HG03280 (cell line): Measurements from ENCODE around the gene RBM4B.
A peak's percentile ranks its signal among the peaks of the same experiment; 100 is the strongest.
"Not testable (repeated sequence)": the region's sequence is repeated elsewhere in the genome, so short reads cannot be mapped to it uniquely, and the experiment has no call there.

Experiments
- ATAC-seq: cut with Tn5 transposase; IDR thresholded peaks from one replicate; pipeline ENCODE4 v1.9.1; 2021; ENCODE audit warnings: mild to moderate bottlenecking, moderate library complexity; ENCODE audit not compliant: unreplicated experiment

Gene RBM4B

GRCh38 chr11:66677599-66678375, at the start of gene RBM4B:
Gene RBM4B, minus strand, starts transcription at chr11:66677887. Its CDS starts 808 bp downstream, at chr11:66677079.
- ATAC-seq = peak; percentile 88

DNA sequence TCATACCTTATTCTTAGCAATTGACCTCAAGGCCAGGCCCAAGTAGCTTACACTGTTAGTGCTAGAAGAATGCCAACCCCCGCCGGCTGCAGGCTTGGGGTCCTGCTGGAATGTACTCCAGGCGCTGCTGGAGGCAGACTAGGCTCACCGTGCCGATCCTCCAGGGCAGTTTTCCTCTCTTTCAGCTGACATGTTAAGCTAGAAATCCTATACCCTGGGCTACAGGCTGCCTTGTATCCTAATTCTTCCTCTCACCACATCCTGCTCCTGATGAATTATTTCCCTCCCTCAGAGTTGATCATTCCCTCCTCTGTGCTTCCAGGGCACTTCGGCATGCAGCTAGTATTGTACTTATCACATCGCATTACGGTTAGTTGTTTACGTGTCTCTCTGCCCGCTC, 48.0 kb upstream of the RBM4B start:
- no peak for ATAC-seq

GRCh38 chr11:66725114-66725513, 47.4 kb upstream of the RBM4B start:
- no peak for ATAC-seq

- not testable (repeated sequence) for ATAC-seq
Measured at GRCh38 chr11:66724167-66724566, 46.5 kb upstream of the RBM4B start.

- no peak for ATAC-seq
Measured at GRCh38 chr11:66723693-66724092, 46.0 kb upstream of the RBM4B start.

DNA sequence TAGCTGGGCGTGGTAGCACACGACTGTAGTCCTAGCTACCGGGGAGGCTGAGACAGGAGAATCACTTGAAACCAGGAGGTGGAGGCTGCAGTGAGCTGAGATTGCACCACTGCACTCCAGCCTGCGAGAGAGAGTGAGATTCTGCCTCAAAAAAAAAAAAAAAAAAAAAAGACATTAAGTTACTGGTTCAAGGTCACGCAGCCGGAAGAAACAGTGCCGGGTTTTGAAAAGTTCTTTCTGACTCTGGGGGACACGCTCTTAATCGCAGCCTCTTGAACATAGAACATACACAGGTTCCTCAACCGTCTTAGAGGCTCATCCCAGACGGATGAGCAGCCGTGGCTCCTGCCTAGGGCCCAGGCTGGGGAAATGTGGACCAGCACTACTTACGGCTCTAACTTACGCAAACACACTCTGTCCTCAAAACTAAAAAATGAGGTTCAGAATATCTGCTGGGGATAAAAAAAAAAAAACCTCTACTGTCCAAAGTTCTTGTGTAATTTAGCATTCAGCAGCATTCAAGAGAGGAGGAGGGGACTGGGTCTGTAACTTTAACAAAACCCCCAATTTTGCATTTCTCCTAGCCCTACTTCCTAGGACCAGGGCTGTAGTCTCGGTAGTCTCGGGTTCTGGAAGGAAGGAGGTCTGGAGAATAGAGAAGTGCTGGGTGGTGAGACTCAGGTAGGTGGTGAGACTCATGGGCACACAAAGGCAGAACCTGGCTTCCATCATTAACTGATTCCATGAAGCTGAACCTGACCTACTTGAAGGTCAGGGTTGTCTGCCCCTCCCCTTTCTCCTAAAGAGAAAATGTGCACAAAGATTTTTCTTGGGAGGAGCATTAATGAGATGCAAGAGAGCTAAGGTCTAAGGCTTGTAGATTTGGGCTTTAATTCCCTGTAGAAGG, 45.3 kb upstream of the RBM4B start:
- ATAC-seq = no peak

DNA sequence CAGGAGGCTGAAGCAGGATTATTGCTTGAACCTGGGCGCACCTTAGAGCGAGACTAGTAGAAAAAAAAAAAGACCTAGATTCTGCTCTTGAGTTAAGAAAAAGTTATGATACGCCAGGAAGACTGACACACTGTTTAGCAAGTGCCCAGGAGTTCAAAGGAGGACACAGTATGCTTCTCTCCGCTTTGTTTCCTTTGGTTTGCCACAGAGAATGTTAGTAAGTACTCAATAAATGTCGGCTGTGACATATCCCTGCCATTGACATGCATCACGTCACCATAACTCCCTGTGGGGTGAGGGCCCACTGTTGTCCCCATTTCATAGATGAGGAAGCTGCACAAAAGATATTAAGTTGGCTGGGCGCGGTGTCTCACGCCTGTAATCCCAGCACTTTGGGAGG, 44.3 kb upstream of the RBM4B start:
- no peak for ATAC-seq

- no peak for ATAC-seq
Measured at GRCh38 chr11:66720899-66721470, 43.3 kb upstream of the RBM4B start.

- no peak for ATAC-seq
Measured at GRCh38 chr11:66720223-66720898, 42.7 kb upstream of the RBM4B start.

GRCh38 chr11:66719111-66719872, 41.6 kb upstream of the RBM4B start:
- ATAC-seq = no peak

- ATAC-seq = no peak
Measured at GRCh38 chr11:66718320-66718971, 40.8 kb upstream of the RBM4B start.

GRCh38 chr11:66717925-66718319, 40.2 kb upstream of the RBM4B start:
- no peak for ATAC-seq

- ATAC-seq = no peak
Measured at GRCh38 chr11:66716996-66717395, 39.3 kb upstream of the RBM4B start.

DNA sequence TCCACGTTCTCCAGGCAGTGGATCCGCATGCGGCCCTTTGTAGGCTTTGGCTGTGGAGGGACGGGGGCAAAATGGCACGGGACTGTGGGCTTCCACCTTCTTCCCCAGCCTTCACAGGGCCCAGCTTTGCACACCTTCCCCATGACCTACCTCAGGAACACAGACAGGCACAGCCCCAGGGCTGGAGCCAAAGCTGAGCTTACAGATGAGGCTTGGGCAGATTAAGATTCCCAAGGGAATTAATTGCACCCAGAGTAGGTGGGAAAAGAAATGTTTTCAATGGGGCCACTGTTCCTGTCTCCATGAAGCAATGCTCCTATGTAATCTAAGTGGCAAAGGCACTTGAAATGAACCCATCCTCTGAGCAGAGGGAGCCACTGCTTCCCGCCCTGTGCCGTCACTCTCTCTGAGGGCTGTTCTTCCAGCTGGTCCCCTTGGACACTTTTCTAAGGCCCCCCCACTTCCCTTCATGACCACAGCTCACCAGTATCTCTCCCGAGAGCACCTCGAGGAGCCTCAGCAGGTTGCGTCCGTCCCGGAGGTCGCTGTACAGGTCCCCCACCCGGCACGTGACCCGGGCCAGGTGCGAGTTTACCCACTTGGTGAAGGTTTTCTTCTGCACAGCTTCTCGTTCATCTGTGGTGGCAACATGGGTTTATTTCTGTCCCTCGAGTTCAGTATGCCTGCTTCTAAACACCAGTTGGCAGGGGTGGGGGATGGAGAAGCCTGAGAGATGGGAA, 37.8 kb upstream of the RBM4B start:
- no peak for ATAC-seq

GRCh38 chr11:66713746-66714480, 36.2 kb upstream of the RBM4B start:
- no peak for ATAC-seq

DNA sequence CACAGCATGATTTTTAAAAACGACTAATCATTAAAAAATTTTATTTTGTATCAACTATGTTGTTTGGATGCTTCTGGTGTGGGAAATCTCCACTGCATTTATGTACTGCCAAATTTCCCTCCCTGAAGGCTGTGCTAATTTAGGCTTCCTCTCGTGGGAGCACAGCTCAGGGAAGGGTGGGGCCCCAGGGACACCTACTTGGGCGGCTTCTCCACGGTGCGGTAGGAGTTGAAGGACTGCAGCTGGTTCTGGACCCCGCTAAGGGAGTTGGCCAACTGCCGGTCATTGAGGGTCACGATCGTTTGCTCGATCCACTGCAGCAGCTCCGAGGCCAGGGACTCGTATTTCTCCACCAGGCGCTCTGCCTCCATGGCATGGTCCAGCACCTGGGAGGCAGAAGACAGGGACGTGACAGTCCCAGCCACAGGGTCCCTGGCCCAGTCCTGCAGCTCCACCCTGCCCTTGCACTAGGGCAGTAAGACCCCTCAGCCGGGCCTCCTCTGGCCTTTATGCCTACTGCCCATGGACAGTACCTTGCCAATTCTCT, 32.8 kb upstream of the RBM4B start:
- no peak for ATAC-seq

DNA sequence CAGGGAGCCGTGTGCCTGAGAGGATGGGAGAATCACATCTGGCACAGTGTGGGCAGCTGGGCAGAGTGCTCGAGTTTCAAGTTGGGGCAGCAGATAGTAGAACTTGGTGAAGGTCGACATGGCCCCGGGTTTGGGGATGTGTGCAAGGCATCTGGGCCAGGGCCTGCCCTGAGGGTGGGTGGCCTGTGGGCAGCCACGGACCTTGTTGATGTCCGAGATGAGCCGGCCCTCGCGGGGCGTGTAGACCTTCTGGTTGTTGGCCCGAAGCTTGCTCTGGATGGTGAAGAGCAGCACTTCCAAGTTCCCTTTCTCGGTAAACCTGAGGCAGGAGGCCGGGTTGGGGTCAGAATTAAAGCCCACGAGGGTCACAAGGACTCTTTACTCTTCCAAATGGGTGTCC, 31.0 kb upstream of the RBM4B start:
- ATAC-seq = no peak

- ATAC-seq = no peak
Measured at GRCh38 chr11:66708094-66708493, 30.4 kb upstream of the RBM4B start.
